Measurements from ENCODE around the gene C9orf152. TPM values are rescaled to one million over a fixed set of nuclear protein-coding genes. Genes with fewer than 3 reads are reported as not detected.

The C9orf152 gene
- total and polyA plus RNA-seq, 9 of the 15 experiments (the other 6 are each of a cell fraction or from before 2014, with no cell fraction given): not detected

GRCh38 chr9:110153431-110153830 is 54.5 kb downstream of the C9orf152 start (continued):
- TF ChIP-seq HMBOX1 (IDR thresholded peaks at IDR 0.05) (no peak), AFF4 (CRISPR knock-in tag; IDR thresholded peaks at IDR 0.05) (no peak), ZNF280B (CRISPR knock-in tag; IDR thresholded peaks at IDR 0.05) (no peak), JUND (IDR thresholded peaks at IDR 0.05; ENCODE audit: borderline replicate concordance, low read depth, low read length) (no peak), JUND (tag; IDR thresholded peaks at IDR 0.05; ENCODE audit: borderline replicate concordance, low read depth, low read length) (no peak), CREB5 (CRISPR knock-in tag; IDR thresholded peaks at IDR 0.05) (no peak)

All from K562 (cell line).